Lower lobe of right lung (tissue), 2 donors: ENCODE results near the gene CD4. TPM values are rescaled to one million over a fixed set of nuclear protein-coding genes. Genes with fewer than 3 reads are reported as not detected.

Experiments
- ATAC-seq, 2 donors: fragments of 200-7000 bp; cut with Tn5 transposase; one replicate each; pipeline ENCODE4 v1.9.1; 2020 to 2022; ENCODE audit warnings: mild to moderate bottlenecking in 2 of 2, moderate library complexity in 2 of 2
- DNase-seq: peaks from one replicate; pipeline ENCODE4 v3.0.0-alpha.2; 2020
- H3K27ac ChIP-seq: fragments of 200-600 bp; one replicate; pipeline ENCODE4 v1.8.0; 2022
- H3K27me3 ChIP-seq: fragments of 200-600 bp; one replicate; pipeline ENCODE4 v1.8.0; 2022; ENCODE audit warnings: low read depth
- H3K36me3 ChIP-seq: fragments of 200-600 bp; one replicate; pipeline ENCODE4 v1.8.0; 2022; ENCODE audit warnings: mild to moderate bottlenecking
- H3K4me1 ChIP-seq: fragments of 200-600 bp; one replicate; pipeline ENCODE4 v1.8.0; 2022
- H3K4me3 ChIP-seq: fragments of 200-600 bp; one replicate; pipeline ENCODE4 v1.8.0; 2022; ENCODE audit warnings: mild to moderate bottlenecking
- H3K9me3 ChIP-seq: fragments of 200-600 bp; one replicate; pipeline ENCODE4 v1.8.0; 2022
- intact Hi-C: fragments of 100-400 bp; cut with DNase I; formaldehyde crosslinking; loops from one replicate; pipeline ENCODE4 v1.11.0; 2022
- total RNA-seq: library from RNA; stranded (reverse); fragmentation: NEBNext Ultra II Directional; extraction: Animal tissue kit (Norgen Biotek cat#: 25700); gene quantifications from one replicate; pipeline ENCODE4 v1.2.1, GENCODE V29; 2021
- TF ChIP-seq, protein P1 (sequence below): fragments of 200-600 bp; IDR thresholded peaks from one replicate; pipeline ENCODE4 v1.8.0; 2022; ENCODE audit warnings: antibody characterized with exemption, mild to moderate bottlenecking
- donor health status: DM: no; HTN: yes; CAD: no; lungs with severe emphysema.

The CD4 gene
- total RNA-seq, 1 donor from 2014 or later = 80.3 TPM

DNA sequence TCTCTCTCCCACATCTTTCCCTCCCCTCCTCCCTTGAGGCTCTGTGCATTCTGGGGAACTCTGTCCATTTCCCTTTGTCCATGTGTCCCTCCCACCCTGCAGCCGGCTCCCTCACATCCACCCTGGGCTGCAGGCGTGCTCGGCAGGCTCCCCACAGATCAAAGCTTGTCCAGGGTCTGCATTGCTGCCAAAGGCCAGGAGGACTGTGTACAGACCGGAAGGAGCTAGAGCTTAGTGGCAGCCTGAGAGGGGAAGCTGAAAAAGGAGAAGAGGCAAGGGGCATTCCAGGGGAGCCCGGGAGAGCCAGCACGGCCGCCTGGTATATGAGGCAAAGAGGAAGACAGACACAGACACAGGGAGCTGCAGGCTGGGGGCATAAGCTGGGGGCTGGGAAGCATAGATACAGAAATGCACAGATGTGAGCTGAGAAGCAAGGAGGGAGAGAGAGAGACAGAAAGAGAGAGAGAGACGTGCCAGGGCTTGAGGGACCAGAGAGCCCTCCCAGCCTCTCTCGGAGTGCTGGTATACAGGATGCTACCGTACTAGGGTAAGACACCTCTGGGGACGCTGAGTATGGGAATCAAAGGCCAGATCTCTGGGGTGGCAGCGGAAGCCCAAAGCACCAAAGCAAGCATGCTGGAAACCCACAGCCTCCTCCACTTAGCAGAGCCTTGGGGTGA is 3.3 kb downstream of the CD4 start:
- Histone ChIP-seq H3K9me3 (no peaks in the 10 kb centered on the region), H3K4me1 (peaks cover 38% of the 10 kb centered on the region), H3K27ac (peak overlapping the region; percentile 73), H3K4me3 (peak overlapping the region; percentile 55), H3K27me3 (no peaks in the 10 kb centered on the region), H3K36me3 (peaks cover 15% of the 10 kb centered on the region)
- DNase-seq (peak; percentile 71), ATAC-seq (peak; percentile 61 to 80)
- intact Hi-C loops = no loop called here
- TF ChIP-seq, protein P1, sequence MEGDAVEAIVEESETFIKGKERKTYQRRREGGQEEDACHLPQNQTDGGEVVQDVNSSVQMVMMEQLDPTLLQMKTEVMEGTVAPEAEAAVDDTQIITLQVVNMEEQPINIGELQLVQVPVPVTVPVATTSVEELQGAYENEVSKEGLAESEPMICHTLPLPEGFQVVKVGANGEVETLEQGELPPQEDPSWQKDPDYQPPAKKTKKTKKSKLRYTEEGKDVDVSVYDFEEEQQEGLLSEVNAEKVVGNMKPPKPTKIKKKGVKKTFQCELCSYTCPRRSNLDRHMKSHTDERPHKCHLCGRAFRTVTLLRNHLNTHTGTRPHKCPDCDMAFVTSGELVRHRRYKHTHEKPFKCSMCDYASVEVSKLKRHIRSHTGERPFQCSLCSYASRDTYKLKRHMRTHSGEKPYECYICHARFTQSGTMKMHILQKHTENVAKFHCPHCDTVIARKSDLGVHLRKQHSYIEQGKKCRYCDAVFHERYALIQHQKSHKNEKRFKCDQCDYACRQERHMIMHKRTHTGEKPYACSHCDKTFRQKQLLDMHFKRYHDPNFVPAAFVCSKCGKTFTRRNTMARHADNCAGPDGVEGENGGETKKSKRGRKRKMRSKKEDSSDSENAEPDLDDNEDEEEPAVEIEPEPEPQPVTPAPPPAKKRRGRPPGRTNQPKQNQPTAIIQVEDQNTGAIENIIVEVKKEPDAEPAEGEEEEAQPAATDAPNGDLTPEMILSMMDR = no peak

DNA sequence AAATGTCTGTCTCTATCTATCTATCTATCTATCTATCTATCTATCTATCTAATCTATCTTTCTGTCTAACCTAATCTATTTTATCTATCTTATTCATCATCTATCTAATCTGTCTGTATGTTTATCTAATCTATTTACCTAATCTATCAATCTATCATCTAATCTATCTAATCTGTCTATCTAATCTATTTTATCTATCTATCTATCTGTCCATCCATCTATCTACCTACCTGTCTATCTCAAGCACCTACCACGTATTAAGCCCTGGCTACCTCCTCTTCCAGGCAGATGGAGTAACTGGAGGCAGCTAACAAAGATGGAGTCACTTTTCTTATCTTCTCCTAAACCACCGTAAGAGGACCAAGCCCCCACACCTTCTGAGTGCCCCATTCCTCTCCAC is 5.8 kb downstream of the CD4 start:
- Histone ChIP-seq H3K4me1 (peaks cover 29% of the 10 kb centered on the region), H3K9me3 (no peaks in the 10 kb centered on the region), H3K27me3 (no peaks in the 10 kb centered on the region), H3K36me3 (peaks cover 28% of the 10 kb centered on the region), H3K27ac (no peak overlapping the region), H3K4me3 (no peak overlapping the region)
- DNase-seq (no peak), ATAC-seq (no peak)
- TF ChIP-seq, protein P1 = no peak
- intact Hi-C loops = no loop called here

DNA sequence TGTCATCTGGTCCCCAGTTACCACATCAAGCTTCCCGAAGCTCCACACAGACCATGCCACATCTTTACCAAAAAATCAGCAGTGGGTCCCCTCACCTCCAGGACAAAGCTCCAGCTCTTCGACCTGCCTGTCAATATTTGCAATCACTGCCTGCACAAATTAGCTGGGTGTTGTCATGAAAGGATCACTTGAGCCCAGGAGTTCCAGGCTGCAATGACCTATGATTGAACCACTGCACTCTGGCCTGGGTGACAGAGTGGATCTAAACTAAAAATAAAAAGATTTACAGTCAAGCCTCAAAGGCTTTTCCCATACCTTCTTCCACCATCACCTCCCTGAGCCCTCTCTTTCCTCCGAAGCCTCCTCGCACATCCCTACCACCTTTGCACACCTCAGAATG is 7.2 kb downstream of the CD4 start:
- TF ChIP-seq, protein P1 = no peak
- H3K27ac ChIP-seq = no peak overlapping the region

DNA sequence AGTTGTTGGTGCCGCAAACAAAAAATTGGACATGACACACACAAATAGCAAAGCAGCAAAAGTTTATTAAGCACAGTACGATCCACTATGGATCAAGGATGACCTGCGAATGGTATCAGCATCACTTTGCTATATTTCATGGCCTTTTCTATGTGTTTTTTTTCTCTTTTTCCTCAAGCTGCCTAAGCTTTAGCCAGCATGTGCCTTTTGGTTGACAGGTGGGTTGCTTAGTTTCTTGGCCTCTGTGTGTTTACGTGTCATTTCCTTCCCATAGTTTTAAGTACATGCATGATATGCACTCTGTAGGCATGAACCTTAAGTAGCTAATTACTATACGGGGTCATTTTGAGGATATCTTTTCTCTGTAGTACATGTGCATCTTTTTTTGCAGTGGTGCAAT is 9.8 kb downstream of the CD4 start:
- Histone ChIP-seq H3K27me3 (no peaks in the 10 kb centered on the region), H3K36me3 (peaks cover 48% of the 10 kb centered on the region), H3K27ac (no peak overlapping the region), H3K4me1 (no peaks in the 10 kb centered on the region), H3K4me3 (no peak overlapping the region), H3K9me3 (no peaks in the 10 kb centered on the region)
- TF ChIP-seq, protein P1 = no peak
- no peak for DNase-seq
- intact Hi-C loops = no loop called here
- no peak for ATAC-seq

More for the DNA sequence above, 7.2 kb downstream of the CD4 start:
- Histone ChIP-seq H3K27me3 (no peaks in the 10 kb centered on the region), H3K36me3 (peaks cover 31% of the 10 kb centered on the region), H3K9me3 (no peaks in the 10 kb centered on the region), H3K4me1 (peaks cover 20% of the 10 kb centered on the region), H3K4me3 (no peak overlapping the region)
- DNase-seq (no peak), ATAC-seq (no peak)
- intact Hi-C loops = no loop called here

DNA sequence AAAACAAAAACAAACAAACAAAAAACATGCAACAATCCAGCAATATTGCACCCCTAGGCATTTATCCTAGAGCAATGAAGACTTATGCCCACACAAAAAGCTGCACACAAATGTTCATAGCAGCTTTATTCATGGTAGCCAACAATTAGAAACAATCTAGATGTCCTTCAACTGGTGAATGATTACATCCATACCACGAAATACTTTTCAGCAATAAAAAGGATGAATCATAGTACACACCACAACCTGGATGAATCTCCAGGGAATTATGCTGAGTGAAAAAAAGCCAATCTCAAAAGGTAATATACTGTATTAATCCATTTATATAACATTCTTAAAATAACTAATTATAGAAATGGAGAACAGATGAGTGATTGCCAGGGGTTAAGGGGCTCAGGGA is 17.8 kb downstream of the CD4 start:
- Histone ChIP-seq H3K27ac (no peak overlapping the region), H3K4me3 (no peak overlapping the region), H3K27me3 (no peaks in the 10 kb centered on the region), H3K36me3 (peaks cover 17% of the 10 kb centered on the region), H3K9me3 (no peaks in the 10 kb centered on the region), H3K4me1 (no peaks in the 10 kb centered on the region)
- TF ChIP-seq, protein P1 = no peak
- intact Hi-C loops = no loop called here
- ATAC-seq (no peak), DNase-seq (no peak)
